Activated CD8-positive, alpha-beta T cell treated with anti-CD3 and anti-CD28 coated beads for 36 hours (primary cell): ENCODE measurements around the gene GLOD4. TPM values are rescaled to one million over a fixed set of nuclear protein-coding genes. Genes with fewer than 3 reads are reported as not detected.

Experiments used
- ATAC-seq: fragments of 200-7000 bp; cut with Tn5 transposase; one replicate; pipeline ENCODE4 v1.10.0; 2021; ENCODE audit warnings: mild to moderate bottlenecking, moderate library complexity
- CTCF ChIA-PET: fragments of 350-600 bp; sonication (Branson Sonifier 250); formaldehyde crosslinking; loops from one replicate; lab custom pipeline; 2021; ENCODE audit warnings: antibody characterized with exemption; lab: Charles Lee
- POLR2A ChIA-PET: fragments of 350-600 bp; sonication (Branson Sonifier 250); formaldehyde crosslinking; loops from one replicate; lab custom pipeline; 2021; ENCODE audit warnings: antibody characterized with exemption; lab: Charles Lee
- DNase-seq: peaks from one replicate; pipeline ENCODE4 v3.0.0-alpha.2; 2020
- H3K27ac Mint-ChIP-seq: one replicate; pipeline ENCODE4 v1.8.0; 2021; ENCODE audit warnings: mild to moderate bottlenecking, mixed read lengths
- H3K27me3 Mint-ChIP-seq: one replicate; pipeline ENCODE4 v1.8.0; 2021; ENCODE audit warnings: mixed read lengths
- H3K36me3 Mint-ChIP-seq: one replicate; pipeline ENCODE4 v1.8.0; 2021; ENCODE audit warnings: low read depth, mixed read lengths
- H3K4me1 Mint-ChIP-seq: one replicate; pipeline ENCODE4 v1.8.0; 2021; ENCODE audit warnings: low read depth, mixed read lengths
- H3K4me3 Mint-ChIP-seq: one replicate; pipeline ENCODE4 v1.8.0; 2021; ENCODE audit warnings: mild to moderate bottlenecking, moderate library complexity, mixed read lengths
- H3K9me3 Mint-ChIP-seq: one replicate; pipeline ENCODE4 v1.8.0; 2021; ENCODE audit warnings: mixed read lengths
- CTCF ChIP-seq: fragments of 200-600 bp; IDR thresholded peaks from one replicate; pipeline ENCODE4 v1.8.0; 2022; ENCODE audit warnings: antibody characterized with exemption, mild to moderate bottlenecking
- intact Hi-C: fragments of 100-400 bp; cut with micrococcal nuclease; formaldehyde crosslinking; loops from one replicate; pipeline ENCODE4 v1.10.0; 2022
- total RNA-seq, 2 experiments: library from RNA; stranded (reverse); gene quantifications; one replicate each; pipeline ENCODE4 v1.2.3, GENCODE V29; 2021

GLOD4 gene
- total RNA-seq, 2 experiments from 2014 or later = 47.3 to 55.2 TPM

GRCh38 chr17:797236-797840, 15.3 kb upstream of the GLOD4 start:
- Mint-ChIP-seq H3K36me3 (peaks cover 3% of the 10 kb centered on the region), H3K4me1 (no peaks in the 10 kb centered on the region), H3K4me3 (no peak overlapping the region), H3K27ac (no peak overlapping the region), H3K27me3 (no peaks in the 10 kb centered on the region), H3K9me3 (no peaks in the 10 kb centered on the region)
- ChIA-PET POLR2A (no interaction called here), CTCF (interaction anchor here (1.0 to 6.1 kb wide), 3 partner anchors 183 to 259 kb away, joined by 3 to 63 read pairs (median 3); partner anchors contain the start of genes NXN and TIMM22)
- no peak for ATAC-seq
- DNase-seq = no peak
- TF ChIP-seq CTCF = no peak
- intact Hi-C loops = loop anchor here (5.0 kb wide), 1 partner anchor 180 kb away; the partner anchor contains the start of gene NXN

- H3K27me3 Mint-ChIP-seq = no peaks in the 10 kb centered on the region
- peaks cover 6% of the 10 kb centered on the region for H3K36me3 Mint-ChIP-seq
Measured at GRCh38 chr17:796609-797008, 14.5 kb upstream of the GLOD4 start.

GRCh38 chr17:795721-796120, 13.6 kb upstream of the GLOD4 start:
- CTCF ChIA-PET = interaction anchor here (0.8 to 6.1 kb wide), 12 partner anchors 9 to 209 kb away, joined by 3 to 63 read pairs (median 3); partner anchors contain the start of genes GLOD4, MRM3, NXN and TIMM22
- POLR2A ChIA-PET = interaction anchor here (1.4 kb wide), 1 partner anchor 14 kb away, joined by 3 read pairs; the partner anchor contains the start of genes GLOD4 and MRM3
- no peaks in the 10 kb centered on the region for H3K9me3 Mint-ChIP-seq

More at GRCh38 chr17:796609-797008, 14.5 kb upstream of the GLOD4 start:
- H3K4me3 Mint-ChIP-seq = no peak overlapping the region
- CTCF ChIA-PET = interaction anchor here (0.8 to 6.1 kb wide), 9 partner anchors 8 to 260 kb away, joined by 3 to 63 read pairs (median 3); partner anchors contain the start of genes GLOD4, MRM3, NXN and TIMM22
- TF ChIP-seq CTCF = no peak
- no peaks in the 10 kb centered on the region for H3K4me1 Mint-ChIP-seq
- intact Hi-C loops = loop anchor here (5.0 kb wide), 1 partner anchor 181 kb away; the partner anchor contains the start of gene NXN
- no peak for ATAC-seq
- DNase-seq = no peak
- no peak overlapping the region for H3K27ac Mint-ChIP-seq
- no peaks in the 10 kb centered on the region for H3K9me3 Mint-ChIP-seq
- POLR2A ChIA-PET = no interaction called here

GRCh38 chr17:795276-795675, 13.2 kb upstream of the GLOD4 start:
- POLR2A ChIA-PET = interaction anchor here (1.4 kb wide), 1 partner anchor 13 kb away, joined by 3 read pairs; the partner anchor contains the start of genes GLOD4 and MRM3
- no peak overlapping the region for H3K27ac Mint-ChIP-seq

More at GRCh38 chr17:795721-796120, 13.6 kb upstream of the GLOD4 start:
- H3K4me3 Mint-ChIP-seq = no peak overlapping the region
- TF ChIP-seq CTCF = no peak
- H3K4me1 Mint-ChIP-seq = no peaks in the 10 kb centered on the region
- H3K27ac Mint-ChIP-seq = no peak overlapping the region
- intact Hi-C loops = loop anchor here (5.0 kb wide), 1 partner anchor 182 kb away; the partner anchor contains the start of gene NXN
- H3K27me3 Mint-ChIP-seq = no peaks in the 10 kb centered on the region
- DNase-seq (no peak), ATAC-seq (no peak)
- peaks cover 14% of the 10 kb centered on the region for H3K36me3 Mint-ChIP-seq

More at GRCh38 chr17:795276-795675, 13.2 kb upstream of the GLOD4 start:
- Mint-ChIP-seq H3K4me1 (no peaks in the 10 kb centered on the region), H3K36me3 (peaks cover 14% of the 10 kb centered on the region), H3K27me3 (no peaks in the 10 kb centered on the region), H3K9me3 (no peaks in the 10 kb centered on the region), H3K4me3 (no peak overlapping the region)
- CTCF ChIA-PET = interaction anchor here (0.8 to 6.1 kb wide), 16 partner anchors 9 to 261 kb away, joined by 3 to 63 read pairs (median 3); partner anchors contain the start of genes GLOD4, MRM3, NXN and TIMM22
- DNase-seq = no peak
- intact Hi-C loops = loop anchor here (5.0 kb wide), 1 partner anchor 182 kb away; the partner anchor contains the start of gene NXN
- ATAC-seq = no peak
- no peak for TF ChIP-seq CTCF
